ENCODE data around the gene LRRC37B. TPM values are rescaled to one million over a fixed set of nuclear protein-coding genes. Genes with fewer than 3 reads are reported as not detected.

LRRC37B gene
- total RNA-seq, 2 experiments from 2014 or later: 15.5 to 17.3 TPM

DNA sequence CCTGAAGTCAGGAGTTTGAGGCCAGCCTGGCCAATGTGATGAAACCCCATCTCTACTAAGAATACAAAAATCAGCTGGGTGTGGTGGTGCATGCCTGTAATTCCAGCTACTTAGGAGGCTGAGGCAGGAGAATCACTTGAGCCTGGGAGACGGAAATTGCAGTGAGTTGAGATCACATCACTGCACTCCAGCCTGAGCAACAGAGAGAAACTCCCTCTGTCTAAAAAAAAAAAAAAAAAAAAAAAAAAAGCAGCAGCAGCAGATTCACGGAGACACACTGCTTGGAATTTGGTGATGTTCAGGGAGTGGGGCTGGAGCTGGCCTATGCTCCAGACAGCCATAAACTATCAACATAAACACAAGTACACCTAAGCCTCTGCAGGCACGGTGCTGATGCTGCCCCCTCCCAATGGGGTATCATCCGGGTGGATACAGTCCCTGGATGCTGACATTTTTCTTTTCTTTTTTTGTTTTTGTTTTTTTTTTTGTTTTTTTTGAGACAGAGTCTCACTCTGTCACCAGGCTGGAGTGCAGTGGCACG lies 95.5 kb downstream of the LRRC37B start:
- TF ChIP-seq, protein P1, sequence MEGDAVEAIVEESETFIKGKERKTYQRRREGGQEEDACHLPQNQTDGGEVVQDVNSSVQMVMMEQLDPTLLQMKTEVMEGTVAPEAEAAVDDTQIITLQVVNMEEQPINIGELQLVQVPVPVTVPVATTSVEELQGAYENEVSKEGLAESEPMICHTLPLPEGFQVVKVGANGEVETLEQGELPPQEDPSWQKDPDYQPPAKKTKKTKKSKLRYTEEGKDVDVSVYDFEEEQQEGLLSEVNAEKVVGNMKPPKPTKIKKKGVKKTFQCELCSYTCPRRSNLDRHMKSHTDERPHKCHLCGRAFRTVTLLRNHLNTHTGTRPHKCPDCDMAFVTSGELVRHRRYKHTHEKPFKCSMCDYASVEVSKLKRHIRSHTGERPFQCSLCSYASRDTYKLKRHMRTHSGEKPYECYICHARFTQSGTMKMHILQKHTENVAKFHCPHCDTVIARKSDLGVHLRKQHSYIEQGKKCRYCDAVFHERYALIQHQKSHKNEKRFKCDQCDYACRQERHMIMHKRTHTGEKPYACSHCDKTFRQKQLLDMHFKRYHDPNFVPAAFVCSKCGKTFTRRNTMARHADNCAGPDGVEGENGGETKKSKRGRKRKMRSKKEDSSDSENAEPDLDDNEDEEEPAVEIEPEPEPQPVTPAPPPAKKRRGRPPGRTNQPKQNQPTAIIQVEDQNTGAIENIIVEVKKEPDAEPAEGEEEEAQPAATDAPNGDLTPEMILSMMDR (IDR thresholded peaks at IDR 0.05): no peak
- intact Hi-C loops (cut with micrococcal nuclease): no loop called here
- H3K27ac Mint-ChIP-seq: no peak overlapping the region
- POLR2A ChIA-PET: no interaction called here
- DNase-seq (no peak), ATAC-seq (no peak)
- H3K9me3 Mint-ChIP-seq: no peaks in the 10 kb centered on the region
- no peak overlapping the region for H3K4me3 Mint-ChIP-seq
- H3K27me3 Mint-ChIP-seq: no peaks in the 10 kb centered on the region
- no peaks in the 10 kb centered on the region for H3K36me3 Mint-ChIP-seq (ENCODE audit: low read depth)
- CTCF ChIA-PET: no interaction called here
- peaks cover 29% of the 10 kb centered on the region for H3K4me1 Mint-ChIP-seq (ENCODE audit: low read depth)

Other genes with a start within 250 kb of the LRRC37B start
- 10 to 100 TPM; 57.5 to 57.6 TPM for gene COPRS, start 148.1 kb upstream of the LRRC37B start, total RNA-seq
- gene UTP6, start 105.7 kb upstream of the LRRC37B start, total RNA-seq: 100 to 1,000 TPM; 135 to 140 TPM
- gene SUZ12, start 70.4 kb upstream of the LRRC37B start, total RNA-seq: 10 to 100 TPM; 60.7 to 64.2 TPM
- gene RHOT1, start 135.1 kb downstream of the LRRC37B start, total RNA-seq: 10 to 100 TPM; 25.8 to 27.2 TPM

All from activated CD8-positive, alpha-beta T cell treated with anti-CD3 and anti-CD28 coated beads for 36 hours (primary cell).